Right lobe of liver (tissue), 4 donors: ENCODE data around the gene KDM4B.

ENCODE experiments used
- POLR2A ChIP-seq: fragments of 450-650 bp; IDR thresholded peaks from one replicate; pipeline ENCODE4 v1.6.1; 2017; ENCODE audit warnings: antibody characterized with exemption, mild to moderate bottlenecking
- TF ChIP-seq, protein P1 (sequence below), 4 donors: fragments of 200-600 bp in 3 of 4; fragments of 450-650 bp in 1 of 4; IDR thresholded peaks; one replicate each; pipeline versions ENCODE4 v1.5.1 to v1.8.0; 2016 to 2022; ENCODE audit warnings: antibody characterized with exemption in 4 of 4, mild to moderate bottlenecking in 2 of 4
- donor health status: DM: no; HTN: no; CAD: no.
- donor health status: DM: no; HTN: no; CAD: no.
- donor health status: DM: no; HTN: yes; CAD: no.

DNA sequence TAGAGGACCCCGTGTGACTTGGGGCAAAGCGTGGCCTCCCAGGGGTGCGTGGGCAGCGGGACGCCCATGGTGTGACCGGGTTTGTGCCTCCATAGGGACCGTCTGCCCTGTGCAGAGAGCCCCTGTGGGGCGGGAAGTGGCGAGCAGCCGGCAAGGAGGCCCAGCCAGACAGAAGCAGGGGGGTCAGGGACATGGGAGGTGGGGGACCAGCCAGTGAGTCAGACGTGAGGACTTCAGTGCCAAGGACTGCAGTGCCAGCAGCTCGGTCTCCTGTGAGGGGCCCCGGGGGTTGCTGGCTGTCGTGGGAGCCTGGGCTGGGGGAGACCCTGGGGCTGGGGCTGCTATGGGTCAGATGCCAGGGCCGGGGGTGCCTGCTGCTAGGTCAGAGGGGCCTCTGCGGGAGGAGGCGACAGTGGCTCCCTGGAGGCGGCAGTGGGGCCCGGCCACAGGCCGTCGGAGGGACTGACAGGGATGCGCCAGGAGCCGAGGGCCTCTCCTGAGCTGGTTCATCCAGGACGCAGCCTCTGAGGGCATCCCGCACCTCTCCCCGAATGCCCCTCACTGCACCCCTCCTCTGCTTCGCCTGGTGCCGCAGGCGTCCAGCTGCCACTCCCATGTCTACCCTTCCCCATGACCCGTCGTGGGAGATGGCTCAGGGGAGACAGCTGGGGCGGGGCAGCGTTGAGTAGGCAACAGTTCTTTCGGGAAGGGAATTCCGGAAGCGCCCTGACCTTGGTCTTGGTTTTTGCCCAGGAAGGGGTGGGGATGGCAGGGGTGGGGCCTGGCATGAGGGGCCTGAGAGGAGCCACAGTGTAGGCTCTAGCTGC, 80.0 kb downstream of the KDM4B start:
- no peak for TF ChIP-seq POLR2A
- TF ChIP-seq, protein P1, sequence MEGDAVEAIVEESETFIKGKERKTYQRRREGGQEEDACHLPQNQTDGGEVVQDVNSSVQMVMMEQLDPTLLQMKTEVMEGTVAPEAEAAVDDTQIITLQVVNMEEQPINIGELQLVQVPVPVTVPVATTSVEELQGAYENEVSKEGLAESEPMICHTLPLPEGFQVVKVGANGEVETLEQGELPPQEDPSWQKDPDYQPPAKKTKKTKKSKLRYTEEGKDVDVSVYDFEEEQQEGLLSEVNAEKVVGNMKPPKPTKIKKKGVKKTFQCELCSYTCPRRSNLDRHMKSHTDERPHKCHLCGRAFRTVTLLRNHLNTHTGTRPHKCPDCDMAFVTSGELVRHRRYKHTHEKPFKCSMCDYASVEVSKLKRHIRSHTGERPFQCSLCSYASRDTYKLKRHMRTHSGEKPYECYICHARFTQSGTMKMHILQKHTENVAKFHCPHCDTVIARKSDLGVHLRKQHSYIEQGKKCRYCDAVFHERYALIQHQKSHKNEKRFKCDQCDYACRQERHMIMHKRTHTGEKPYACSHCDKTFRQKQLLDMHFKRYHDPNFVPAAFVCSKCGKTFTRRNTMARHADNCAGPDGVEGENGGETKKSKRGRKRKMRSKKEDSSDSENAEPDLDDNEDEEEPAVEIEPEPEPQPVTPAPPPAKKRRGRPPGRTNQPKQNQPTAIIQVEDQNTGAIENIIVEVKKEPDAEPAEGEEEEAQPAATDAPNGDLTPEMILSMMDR (IDR thresholded peaks at IDR 0.05): no peak
